HEK293 (cell line): ENCODE measurements around the gene LMO7.

ENCODE experiments used
- CTCF ChIA-PET: fragments of 350-600 bp; formaldehyde crosslinking; extraction: SDS; loops from one replicate; lab custom pipeline; 2021; ENCODE audit warnings: antibody characterized with exemption; lab: Yijun Ruan, JAX
- POLR2A ChIA-PET: fragments of 300-600 bp; formaldehyde crosslinking; extraction: SDS; loops from one replicate; lab custom pipeline; 2020; ENCODE audit warnings: antibody characterized with exemption, inconsistent platforms; lab: Yijun Ruan, JAX
- H3K27ac ChIP-seq: fragments of 200-500 bp; sonication (Bioruptor generic); 2 replicates; pipeline ENCODE4 v1.5.1; 2014; ENCODE audit warnings: low read depth, low read length, control low read depth, inconsistent platforms; ENCODE audit errors: extremely low read depth
- H3K36me3 ChIP-seq, 2 experiments: fragments of 200-500 bp in 1 of 2; sonication (Bioruptor generic) in 1 of 2; 1 replicate in 1 of 2; 2 replicates in 1 of 2; pipeline ENCODE4 v1.5.1; 2014 to 2017; ENCODE audit warnings: inconsistent platforms in 2 of 2, low read length in 2 of 2; ENCODE audit not compliant: control insufficient read depth in 2 of 2, insufficient read depth in 1 of 2
- H3K4me1 ChIP-seq: fragments of 200-500 bp; sonication (Bioruptor generic); 2 replicates; pipeline ENCODE4 v1.5.1; 2014; ENCODE audit warnings: mild to moderate bottlenecking, low read length, inconsistent platforms; ENCODE audit not compliant: control insufficient read depth, insufficient read depth
- H3K4me3 ChIP-seq: 2 replicates; pipeline ENCODE4 v1.5.1; 2011; ENCODE audit warnings: low read depth, mild to moderate bottlenecking, control low read depth, low read length, moderate library complexity
- H3K9me3 ChIP-seq: fragments of 200-500 bp; sonication (Bioruptor generic); 2 replicates; pipeline ENCODE4 v1.5.1; 2014; ENCODE audit warnings: low read depth, low read length, inconsistent platforms; ENCODE audit not compliant: control insufficient read depth, insufficient read depth
- AEBP2 ChIP-seq: fragments of 450-650 bp; formaldehyde crosslinking; IDR thresholded peaks from 2 replicates; pipeline ENCODE4 v1.5.1; 2016; ENCODE audit warnings: missing biosample characterization, missing genetic modification characterization, borderline replicate concordance
- BCL11B ChIP-seq: fragments of 450-650 bp; formaldehyde crosslinking; IDR thresholded peaks from 2 replicates; pipeline ENCODE4 v1.5.1; 2016; ENCODE audit warnings: low read depth, missing biosample characterization, missing genetic modification characterization
- KLF10 ChIP-seq: fragments of 450-650 bp; IDR thresholded peaks from 2 replicates; pipeline ENCODE4 v1.5.1; 2018; ENCODE audit warnings: missing biosample characterization, mild to moderate bottlenecking, missing genetic modification characterization
- PATZ1 ChIP-seq: fragments of 450-650 bp; formaldehyde crosslinking; IDR thresholded peaks from 2 replicates; pipeline ENCODE4 v1.5.1; 2016; ENCODE audit warnings: missing biosample characterization, missing genetic modification characterization
- PRDM10 ChIP-seq: fragments of 450-650 bp; formaldehyde crosslinking; IDR thresholded peaks from 2 replicates; pipeline ENCODE4 v1.5.1; 2016; ENCODE audit warnings: missing biosample characterization, missing genetic modification characterization
- SCRT1 ChIP-seq: fragments of 450-650 bp; formaldehyde crosslinking; IDR thresholded peaks from 2 replicates; pipeline ENCODE4 v1.5.1; 2016; ENCODE audit warnings: missing biosample characterization, missing genetic modification characterization, borderline replicate concordance
- SCRT2 ChIP-seq: fragments of 450-650 bp; formaldehyde crosslinking; IDR thresholded peaks from 2 replicates; pipeline ENCODE4 v1.5.1; 2016; ENCODE audit warnings: missing biosample characterization, missing genetic modification characterization
- SETDB1 ChIP-seq: IDR thresholded peaks from one replicate; pipeline ENCODE4 v1.6.1; 2017; ENCODE audit warnings: mild to moderate bottlenecking, low read length, moderate library complexity, mixed read lengths; ENCODE audit not compliant: insufficient read length
- ZBTB48 ChIP-seq: fragments of 450-650 bp; formaldehyde crosslinking; IDR thresholded peaks from 2 replicates; pipeline ENCODE4 v1.5.1; 2016; ENCODE audit warnings: missing biosample characterization, missing genetic modification characterization
- ZNF114 ChIP-seq: fragments of 450-650 bp; formaldehyde crosslinking; IDR thresholded peaks from 2 replicates; pipeline ENCODE4 v1.5.0; 2017; ENCODE audit warnings: missing biosample characterization, missing genetic modification characterization
- ZNF169 ChIP-seq: fragments of 450-650 bp; formaldehyde crosslinking; IDR thresholded peaks from 2 replicates; pipeline ENCODE4 v1.5.1; 2016; ENCODE audit warnings: missing biosample characterization, missing genetic modification characterization
- ZNF175 ChIP-seq: fragments of 450-650 bp; formaldehyde crosslinking; IDR thresholded peaks from 2 replicates; pipeline ENCODE4 v1.5.1; 2016; ENCODE audit warnings: missing biosample characterization, missing genetic modification characterization
- ZNF266 ChIP-seq: fragments of 450-650 bp; formaldehyde crosslinking; IDR thresholded peaks from 2 replicates; pipeline ENCODE4 v1.5.1; 2016; ENCODE audit warnings: missing biosample characterization, missing genetic modification characterization, low read depth
- ZNF423 ChIP-seq: fragments of 450-650 bp; formaldehyde crosslinking; IDR thresholded peaks from 2 replicates; pipeline ENCODE4 v1.5.1; 2016; ENCODE audit warnings: missing biosample characterization, missing genetic modification characterization
- ZNF510 ChIP-seq: fragments of 450-650 bp; formaldehyde crosslinking; IDR thresholded peaks from 2 replicates; pipeline ENCODE4 v1.5.1; 2018; ENCODE audit warnings: mild to moderate bottlenecking, missing genetic modification characterization, missing biosample characterization; ENCODE audit not compliant: insufficient replicate concordance
- ZNF555 ChIP-seq: fragments of 450-650 bp; formaldehyde crosslinking; conservative IDR thresholded peaks from 2 replicates; pipeline ENCODE4 v1.5.1; 2017; ENCODE audit warnings: missing biosample characterization, mild to moderate bottlenecking, missing genetic modification characterization, inconsistent platforms
- ZNF629 ChIP-seq: fragments of 450-650 bp; formaldehyde crosslinking; IDR thresholded peaks from 2 replicates; pipeline ENCODE4 v1.5.1; 2017; ENCODE audit warnings: missing biosample characterization, missing genetic modification characterization
- ZNF645 ChIP-seq: fragments of 450-650 bp; formaldehyde crosslinking; IDR thresholded peaks from 2 replicates; pipeline ENCODE4; 2016; ENCODE audit warnings: missing biosample characterization, missing genetic modification characterization
- ZNF76 ChIP-seq: fragments of 450-650 bp; formaldehyde crosslinking; IDR thresholded peaks from 2 replicates; pipeline ENCODE4; 2016; ENCODE audit warnings: low read depth, missing biosample characterization, missing genetic modification characterization, borderline replicate concordance

Gene LMO7

GRCh38 chr13:75617230-75617629, 18.9 kb upstream of the LMO7 start:
- POLR2A ChIA-PET: no interaction called here
- Histone ChIP-seq H3K9me3 (no peaks in the 10 kb centered on the region), H3K4me3 (no peak overlapping the region), H3K36me3 (no peaks in the 10 kb centered on the region), H3K27ac (no peak overlapping the region), H3K4me1 (no peaks in the 10 kb centered on the region)
- TF ChIP-seq SCRT2 (tag by site-specific recombination): peak; percentile 86
- TF ChIP-seq ZNF114 (tag by site-specific recombination): no peak
- TF ChIP-seq SCRT1 (tag by site-specific recombination): peak; percentile 69
- CTCF ChIA-PET: no interaction called here

GRCh38 chr13:75618308-75618707, 17.8 kb upstream of the LMO7 start:
- no peaks in the 10 kb centered on the region for H3K36me3 ChIP-seq
- no peaks in the 10 kb centered on the region for H3K9me3 ChIP-seq
- ChIA-PET CTCF (no interaction called here), POLR2A (no interaction called here)
- TF ChIP-seq ZNF266 (tag by site-specific recombination): no peak
- no peak for TF ChIP-seq ZNF629 (tag by site-specific recombination)
- no peak for TF ChIP-seq ZNF645
- TF ChIP-seq AEBP2: no peak
- TF ChIP-seq ZNF423 (tag by site-specific recombination): no peak
- TF ChIP-seq BCL11B: no peak
- no peak for TF ChIP-seq ZNF76 (tag by site-specific recombination)
- no peak for TF ChIP-seq ZNF555 (tag by site-specific recombination)
- no peak for TF ChIP-seq PATZ1 (tag by site-specific recombination)
- no peak for TF ChIP-seq ZNF510 (tag by site-specific recombination)
- no peak for TF ChIP-seq PRDM10 (tag by site-specific recombination)
- no peak for TF ChIP-seq KLF10 (tag by site-specific recombination)
- TF ChIP-seq SETDB1: no peak
- TF ChIP-seq ZBTB48 (tag by site-specific recombination): no peak
- TF ChIP-seq ZNF175 (tag by site-specific recombination): no peak
- no peak for TF ChIP-seq ZNF169
- H3K4me1 ChIP-seq: no peaks in the 10 kb centered on the region
- no peak overlapping the region for H3K27ac ChIP-seq
- no peak overlapping the region for H3K4me3 ChIP-seq
